Uterus (tissue), 2 donors: ENCODE results near the gene PCMTD2.
"Not testable (repeated sequence)": the region's sequence is repeated elsewhere in the genome, so short reads cannot be mapped to it uniquely, and the experiment has no call there.

ENCODE experiments used
- CTCF ChIP-seq, 4 experiments: fragments of 200-600 bp in 2 of 4; fragments of 450-650 bp in 2 of 4; sonication (generic) in 2 of 4; IDR thresholded peaks; one replicate each; pipeline ENCODE4 v1.5.1; 2016 to 2019; ENCODE audit warnings: antibody characterized with exemption in 4 of 4, mild to moderate bottlenecking in 2 of 4, moderate library complexity in 1 of 4
- POLR2A ChIP-seq, 2 donors: fragments of 450-650 bp; IDR thresholded peaks; one replicate each; pipeline ENCODE4 v1.6.1; 2016; ENCODE audit warnings: antibody characterized with exemption in 2 of 2, mild to moderate bottlenecking in 1 of 2, moderate library complexity in 1 of 2

- TF ChIP-seq CTCF, POLR2A (IDR thresholded peaks at IDR 0.05): not testable (repeated sequence)
These were observed 31.1 kb downstream of the PCMTD2 start for GRCh38 chr20:64286447-64287263.
